ENCODE data around the gene ZNF423.

The ZNF423 gene

DNA sequence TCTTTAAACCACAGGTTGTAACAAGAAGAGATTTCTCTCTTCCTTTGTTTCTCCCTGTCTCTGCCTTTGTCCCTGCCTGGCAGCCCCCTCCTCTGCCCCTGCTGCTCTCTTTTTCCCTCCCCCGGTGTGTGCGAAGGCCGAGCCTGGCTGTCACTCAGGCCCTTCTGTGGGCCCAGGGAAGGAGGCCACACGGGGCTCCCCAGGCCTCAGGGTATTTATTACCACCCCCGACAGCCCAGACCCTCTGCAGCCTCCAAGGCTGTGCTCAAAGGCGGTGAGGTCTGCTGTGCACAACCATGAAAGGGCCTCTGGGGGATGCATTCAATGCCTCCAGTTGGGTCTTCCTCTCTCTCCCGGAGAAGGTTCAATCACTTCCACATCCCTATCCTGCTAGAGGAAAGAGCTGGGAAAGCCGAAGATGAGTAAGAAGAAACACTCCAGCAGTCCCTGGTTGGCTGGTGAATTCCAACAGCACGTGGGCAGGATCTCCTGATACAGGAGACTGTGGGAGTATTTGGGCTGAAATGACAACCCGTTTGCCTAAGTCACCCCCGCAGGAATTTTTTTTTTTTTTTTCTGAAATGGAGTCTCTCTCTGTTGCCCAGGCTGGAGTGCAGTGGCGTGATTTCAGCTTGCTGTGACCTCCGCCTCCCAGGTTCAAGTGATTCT lies 34.2 kb downstream of the ZNF423 start:
- no peaks in the 10 kb centered on the region for H3K27me3 ChIP-seq
- DNase-seq, result no peak
- no peak overlapping the region for H3K4me3 ChIP-seq
- intact Hi-C loops (cut with DNase I; ENCODE audit: low total_unique reads), result no loop called here
- H3K9me3 ChIP-seq, result no peaks in the 10 kb centered on the region
- TF ChIP-seq, protein P1, sequence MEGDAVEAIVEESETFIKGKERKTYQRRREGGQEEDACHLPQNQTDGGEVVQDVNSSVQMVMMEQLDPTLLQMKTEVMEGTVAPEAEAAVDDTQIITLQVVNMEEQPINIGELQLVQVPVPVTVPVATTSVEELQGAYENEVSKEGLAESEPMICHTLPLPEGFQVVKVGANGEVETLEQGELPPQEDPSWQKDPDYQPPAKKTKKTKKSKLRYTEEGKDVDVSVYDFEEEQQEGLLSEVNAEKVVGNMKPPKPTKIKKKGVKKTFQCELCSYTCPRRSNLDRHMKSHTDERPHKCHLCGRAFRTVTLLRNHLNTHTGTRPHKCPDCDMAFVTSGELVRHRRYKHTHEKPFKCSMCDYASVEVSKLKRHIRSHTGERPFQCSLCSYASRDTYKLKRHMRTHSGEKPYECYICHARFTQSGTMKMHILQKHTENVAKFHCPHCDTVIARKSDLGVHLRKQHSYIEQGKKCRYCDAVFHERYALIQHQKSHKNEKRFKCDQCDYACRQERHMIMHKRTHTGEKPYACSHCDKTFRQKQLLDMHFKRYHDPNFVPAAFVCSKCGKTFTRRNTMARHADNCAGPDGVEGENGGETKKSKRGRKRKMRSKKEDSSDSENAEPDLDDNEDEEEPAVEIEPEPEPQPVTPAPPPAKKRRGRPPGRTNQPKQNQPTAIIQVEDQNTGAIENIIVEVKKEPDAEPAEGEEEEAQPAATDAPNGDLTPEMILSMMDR (IDR thresholded peaks at IDR 0.05), result no peak
- no peaks in the 10 kb centered on the region for H3K36me3 ChIP-seq
- no peak overlapping the region for H3K27ac ChIP-seq
- peaks cover 0 to 3% (median under 1%) of the 10 kb centered on the region in 4 donors for H3K4me1 ChIP-seq

DNA sequence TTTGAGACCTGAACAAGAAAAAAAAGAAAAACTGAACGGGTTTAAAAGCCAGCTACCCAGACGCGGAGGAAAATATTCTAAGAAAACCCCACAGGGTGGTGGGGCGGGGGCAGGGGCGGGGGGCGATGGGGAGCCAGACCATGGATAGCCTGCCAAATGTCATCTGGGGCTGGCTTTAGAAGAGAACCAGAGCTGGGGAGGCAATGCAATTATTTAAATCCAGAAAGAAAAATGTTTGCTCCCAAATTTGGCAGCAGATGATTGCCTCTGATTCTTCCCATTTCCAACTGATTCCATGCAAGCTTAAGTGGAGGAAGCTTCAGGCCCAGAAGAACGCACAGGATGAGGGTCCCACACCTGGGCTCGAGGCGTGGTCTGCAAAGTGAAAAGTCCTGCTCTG lies 34.8 kb downstream of the ZNF423 start:
- no peak overlapping the region for H3K27ac ChIP-seq
- TF ChIP-seq, protein P1 (IDR thresholded peaks at IDR 0.05), result no peak
- no peak for DNase-seq

DNA sequence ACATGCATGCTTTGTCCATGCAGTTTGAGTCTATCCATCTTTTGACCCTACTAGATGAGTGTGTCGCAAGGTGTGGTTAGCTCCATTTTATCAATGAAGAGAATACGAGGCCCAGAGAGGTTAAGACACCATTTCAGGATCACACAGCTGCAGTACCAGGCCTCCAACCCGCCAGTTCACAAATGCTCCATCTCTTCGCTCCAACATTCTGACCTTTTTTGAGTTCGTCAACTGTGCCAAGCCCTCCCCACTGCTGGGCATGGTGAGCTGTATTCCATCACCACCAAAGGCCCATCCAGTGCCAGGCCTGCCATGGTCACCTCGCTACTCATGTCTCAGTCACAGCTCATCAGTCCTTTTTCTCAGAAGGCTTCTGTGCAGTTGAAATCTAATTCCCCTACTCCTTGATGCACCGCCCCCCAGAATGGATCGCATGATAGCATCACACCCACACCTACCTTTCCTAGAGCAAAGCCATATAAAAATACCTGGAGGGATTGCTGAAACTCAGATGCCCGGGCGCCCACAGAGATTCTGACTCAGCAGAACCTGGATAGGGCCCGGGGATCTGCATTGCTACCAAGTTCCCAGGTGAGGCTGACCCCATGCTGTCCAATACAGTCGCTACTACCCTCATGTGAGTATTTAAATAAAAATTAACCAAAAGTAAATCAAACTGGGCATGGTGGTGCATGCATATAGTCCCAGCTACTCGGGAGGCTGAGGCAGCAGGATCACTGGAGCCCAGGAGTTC lies 38.0 kb downstream of the ZNF423 start:
- no peak for DNase-seq
- TF ChIP-seq, protein P1 (IDR thresholded peaks at IDR 0.05), result no peak
- H3K9me3 ChIP-seq, result no peaks in the 10 kb centered on the region
- no peak overlapping the region for H3K27ac ChIP-seq
- H3K27me3 ChIP-seq, result no peaks in the 10 kb centered on the region
- H3K4me3 ChIP-seq, result no peak overlapping the region
- no peaks in the 10 kb centered on the region for H3K4me1 ChIP-seq
- intact Hi-C loops (cut with DNase I; ENCODE audit: low total_unique reads), result no loop called here
- no peaks in the 10 kb centered on the region for H3K36me3 ChIP-seq

More for the DNA sequence above, 34.8 kb downstream of the ZNF423 start:
- Histone ChIP-seq H3K9me3 (no peaks in the 10 kb centered on the region), H3K27me3 (no peaks in the 10 kb centered on the region), H3K4me3 (no peak overlapping the region), H3K36me3 (no peaks in the 10 kb centered on the region), H3K4me1 (no peaks in the 10 kb centered on the region)
- intact Hi-C loops (cut with DNase I; ENCODE audit: low total_unique reads), result no loop called here

DNA sequence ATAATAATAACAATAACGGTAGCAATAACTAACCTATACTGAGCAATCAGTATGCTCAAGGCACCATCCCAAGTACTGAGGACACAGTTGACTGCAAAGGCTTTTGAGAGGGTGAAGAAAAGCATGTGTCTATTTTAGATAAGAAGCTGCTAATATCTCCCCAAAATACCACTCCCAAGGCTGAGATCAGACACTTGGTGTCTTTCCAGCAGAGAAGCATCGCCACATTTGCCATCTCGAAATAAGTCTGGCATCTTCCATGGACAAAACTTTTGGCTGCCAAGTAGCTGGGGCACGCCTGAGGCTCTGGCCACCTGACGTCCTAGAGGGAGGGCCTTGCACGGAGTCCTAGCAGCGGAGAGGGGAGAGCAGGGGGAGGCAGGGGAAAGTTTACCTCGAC lies 39.0 kb downstream of the ZNF423 start:
- Histone ChIP-seq H3K36me3 (no peaks in the 10 kb centered on the region), H3K27me3 (no peaks in the 10 kb centered on the region), H3K4me1 (peaks cover 0 to 1% (median under 1%) of the 10 kb centered on the region in 4 donors), H3K9me3 (no peaks in the 10 kb centered on the region), H3K4me3 (no peak overlapping the region), H3K27ac (no peak overlapping the region)
- no peak for DNase-seq
- intact Hi-C loops (cut with DNase I; ENCODE audit: low total_unique reads), result no loop called here
- TF ChIP-seq, protein P1 (IDR thresholded peaks at IDR 0.05), result no peak

DNA sequence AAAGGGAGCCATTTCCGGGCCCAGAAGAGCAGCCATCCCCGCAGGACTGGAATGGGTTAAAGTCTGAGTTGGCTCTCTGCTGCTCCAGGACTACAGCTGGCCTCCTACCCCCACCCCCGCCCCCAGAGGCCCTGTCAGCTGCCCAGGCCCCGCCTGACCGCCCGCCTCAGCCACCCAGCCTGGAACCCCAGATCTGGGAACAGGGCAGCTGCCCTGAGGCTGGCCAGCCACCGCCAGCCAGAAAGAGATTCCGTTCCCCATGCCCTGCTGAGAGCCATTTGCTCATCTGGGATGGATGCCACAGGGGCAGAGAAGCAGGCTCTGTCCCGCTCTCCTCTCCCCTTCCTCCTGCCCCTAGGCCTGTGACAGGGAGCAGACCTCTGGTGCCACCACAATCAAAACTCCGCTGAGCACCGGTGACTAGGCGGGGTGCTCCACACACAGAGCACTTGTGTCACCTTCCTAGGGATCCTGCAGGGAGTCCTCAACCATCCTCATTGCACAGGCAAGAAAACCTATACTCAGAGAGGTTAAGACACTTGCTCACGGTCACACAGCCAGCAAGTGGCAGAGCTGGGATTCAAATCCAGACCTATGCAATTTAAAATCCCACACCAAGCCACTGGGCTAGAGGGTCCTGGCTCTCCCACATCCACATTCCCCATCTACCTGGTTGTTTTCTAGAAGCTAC lies 44.1 kb downstream of the ZNF423 start:
- DNase-seq, result peak in 1 of 2 donors; percentile 60
- no peak overlapping the region for H3K27ac ChIP-seq

More for the DNA sequence above, 44.1 kb downstream of the ZNF423 start:
- Histone ChIP-seq H3K36me3 (no peaks in the 10 kb centered on the region), H3K4me1 (peaks cover 0 to 10% (median 5%) of the 10 kb centered on the region in 4 donors), H3K27me3 (no peaks in the 10 kb centered on the region), H3K9me3 (no peaks in the 10 kb centered on the region), H3K4me3 (no peak overlapping the region)
- TF ChIP-seq, protein P1 (IDR thresholded peaks at IDR 0.05), result no peak
- intact Hi-C loops (cut with DNase I; ENCODE audit: low total_unique reads), result no loop called here

Measured in tibial artery (tissue), 4 donors.